CD4-positive, alpha-beta T cell treated with Interleukin-15 for 4 hours (primary cell): Measurements from ENCODE around the gene CFDP1.

Source experiments
- DNase-seq: peaks from one replicate; pipeline ENCODE4 v3.0.0-alpha.2; 2020; ENCODE audit warnings: low spot score

Gene CFDP1

GRCh38 chr16:75319513-75320411 is 113.5 kb downstream of the CFDP1 start:
- peak; percentile 22 for DNase-seq

GRCh38 chr16:75318737-75319136 is 114.6 kb downstream of the CFDP1 start:
- no peak for DNase-seq

- DNase-seq: no peak
These were observed 115.8 kb downstream of the CFDP1 start for GRCh38 chr16:75317532-75317931.

GRCh38 chr16:75317101-75317522 is 116.2 kb downstream of the CFDP1 start:
- DNase-seq: no peak

GRCh38 chr16:75315539-75316306 is 117.6 kb downstream of the CFDP1 start:
- DNase-seq: no peak

GRCh38 chr16:75312875-75313274 is 120.4 kb downstream of the CFDP1 start:
- DNase-seq: no peak

- DNase-seq: no peak
These were observed 121.8 kb downstream of the CFDP1 start for GRCh38 chr16:75311383-75311938.

- DNase-seq: no peak
These were observed 122.8 kb downstream of the CFDP1 start for GRCh38 chr16:75310541-75310940.

- DNase-seq: no peak
These were observed 123.3 kb downstream of the CFDP1 start for GRCh38 chr16:75309899-75310430.

GRCh38 chr16:75309156-75309555 is 124.1 kb downstream of the CFDP1 start:
- DNase-seq: no peak

- DNase-seq: no peak
These were observed 125.3 kb downstream of the CFDP1 start for GRCh38 chr16:75308011-75308410.

- no peak for DNase-seq
These were observed 125.8 kb downstream of the CFDP1 start for GRCh38 chr16:75307506-75307905.

- no peak for DNase-seq
These were observed 127.1 kb downstream of the CFDP1 start for GRCh38 chr16:75306099-75306762.

- DNase-seq: peak; percentile 43
These were observed 127.8 kb downstream of the CFDP1 start for GRCh38 chr16:75305364-75306098.

- DNase-seq: no peak
These were observed 128.6 kb downstream of the CFDP1 start for GRCh38 chr16:75304521-75305363.

- DNase-seq: no peak
These were observed 131.5 kb downstream of the CFDP1 start for GRCh38 chr16:75301804-75302203.

- no peak for DNase-seq
These were observed 135.0 kb downstream of the CFDP1 start for GRCh38 chr16:75298267-75298666.

GRCh38 chr16:75296606-75297005 is 136.7 kb downstream of the CFDP1 start:
- DNase-seq: no peak

GRCh38 chr16:75294773-75295459 is 138.4 kb downstream of the CFDP1 start:
- DNase-seq: no peak

GRCh38 chr16:75293772-75294171 is 139.5 kb downstream of the CFDP1 start:
- no peak for DNase-seq
